Astrocyte (in vitro differentiated cells and primary cell): ENCODE measurements around the gene RALGPS1. TPM values are rescaled to one million over a fixed set of nuclear protein-coding genes. Genes with fewer than 3 reads are reported as not detected.

Source experiments
- DNase-seq: peaks from one replicate; pipeline ENCODE4 v3.0.0-alpha.2; 2010; ENCODE audit warnings: low read depth
- FAIRE-seq: peaks from 2 replicates; lab custom pipeline; 2011; peaks lifted over from hg19 to GRCh38; lab: Jason Lieb, UNC
- H2AFZ ChIP-seq: 2 replicates; pipeline ENCODE4 v1.6.0; 2012; ENCODE audit warnings: low read depth, low read length, inconsistent platforms
- H3K27ac ChIP-seq: 2 replicates; pipeline ENCODE4 v1.5.1; 2011; ENCODE audit warnings: low read depth, low read length, inconsistent platforms
- H3K27me3 ChIP-seq: 2 replicates; pipeline ENCODE4 v1.6.0; 2011; ENCODE audit warnings: low read length, inconsistent platforms; ENCODE audit not compliant: insufficient read depth
- H3K36me3 ChIP-seq: 2 replicates; pipeline ENCODE4 v1.5.1; 2011; ENCODE audit warnings: low read length, inconsistent platforms; ENCODE audit not compliant: insufficient read depth
- H3K4me1 ChIP-seq: 2 replicates; pipeline ENCODE4 v1.5.1; 2011; ENCODE audit warnings: low read length, inconsistent platforms; ENCODE audit not compliant: insufficient read depth
- H3K4me2 ChIP-seq: 2 replicates; pipeline ENCODE4 v1.6.0; 2012; ENCODE audit warnings: low read length, inconsistent platforms
- H3K4me3 ChIP-seq: 2 replicates; pipeline ENCODE4 v1.5.1; 2011; ENCODE audit warnings: low read depth, mild to moderate bottlenecking, low read length, inconsistent platforms; ENCODE audit not compliant: insufficient read depth
- H3K79me2 ChIP-seq: 2 replicates; pipeline ENCODE4 v1.6.0; 2012; ENCODE audit warnings: mild to moderate bottlenecking, low read length, inconsistent platforms; ENCODE audit not compliant: insufficient read depth
- H3K9ac ChIP-seq: 2 replicates; pipeline ENCODE4 v1.6.0; 2012; ENCODE audit warnings: mild to moderate bottlenecking, low read length, inconsistent platforms
- H3K9me3 ChIP-seq: 2 replicates; pipeline ENCODE4 v1.5.1; 2012; ENCODE audit warnings: low read depth, mild to moderate bottlenecking, low read length, inconsistent platforms; ENCODE audit not compliant: insufficient read depth
- H4K20me1 ChIP-seq: 2 replicates; pipeline ENCODE4 v1.6.0; 2012; ENCODE audit warnings: low read length, inconsistent platforms; ENCODE audit not compliant: insufficient read depth
- H3K27ac Mint-ChIP-seq: one replicate; pipeline ENCODE4 v1.8.0; 2021; ENCODE audit warnings: mild to moderate bottlenecking, mixed read lengths; ENCODE audit not compliant: unreplicated experiment
- H3K27me3 Mint-ChIP-seq: one replicate; pipeline ENCODE4 v1.8.0; 2021; ENCODE audit warnings: low read depth, mixed read lengths; ENCODE audit not compliant: unreplicated experiment
- H3K36me3 Mint-ChIP-seq: one replicate; pipeline ENCODE4 v1.8.0; 2021; ENCODE audit warnings: low read depth, mixed read lengths; ENCODE audit not compliant: unreplicated experiment
- H3K4me1 Mint-ChIP-seq: one replicate; pipeline ENCODE4 v1.8.0; 2021; ENCODE audit warnings: low read depth, mixed read lengths; ENCODE audit not compliant: unreplicated experiment
- H3K4me3 Mint-ChIP-seq: one replicate; pipeline ENCODE4 v1.8.0; 2021; ENCODE audit warnings: mild to moderate bottlenecking, moderate library complexity, mixed read lengths; ENCODE audit not compliant: unreplicated experiment
- H3K9me3 Mint-ChIP-seq: one replicate; pipeline ENCODE4 v1.8.0; 2021; ENCODE audit warnings: mild to moderate bottlenecking, mixed read lengths; ENCODE audit not compliant: unreplicated experiment
- CTCF ChIP-seq: IDR thresholded peaks from 2 replicates; pipeline ENCODE4 v1.5.1; 2011; ENCODE audit warnings: low read depth, mild to moderate bottlenecking, inconsistent platforms, low read length, moderate library complexity; ENCODE audit not compliant: insufficient read depth
- EZH2 ChIP-seq: IDR thresholded peaks from 2 replicates; pipeline ENCODE4 v1.6.1; 2012; ENCODE audit warnings: mild to moderate bottlenecking, low read length, inconsistent platforms; ENCODE audit not compliant: insufficient read depth
- total RNA-seq: library from RNA; stranded (reverse); gene quantifications from 2 replicates; pipeline ENCODE4 v1.2.1, GENCODE V29; 2021

The RALGPS1 gene
- total RNA-seq, 1 donor from 2014 or later = 2.8 TPM

- Histone ChIP-seq H3K9ac (no peak overlapping the region), H3K4me1 (no peaks in the 10 kb centered on the region), H3K4me2 (no peak overlapping the region), H2AFZ (no peak overlapping the region), H3K9me3 (no peaks in the 10 kb centered on the region), H3K27ac (no peak overlapping the region), H3K4me3 (no peak overlapping the region), H3K36me3 (no peaks in the 10 kb centered on the region), H4K20me1 (no peaks in the 10 kb centered on the region), H3K79me2 (no peaks in the 10 kb centered on the region), H3K27me3 (peaks cover 2% of the 10 kb centered on the region)
- TF ChIP-seq EZH2 (no peak), CTCF (no peak)
- no peak for FAIRE-seq
- H3K36me3 Mint-ChIP-seq = peaks cover 2% of the 10 kb centered on the region
- H3K27ac Mint-ChIP-seq = no peak overlapping the region
- peaks cover 9% of the 10 kb centered on the region for H3K4me1 Mint-ChIP-seq
- no peaks in the 10 kb centered on the region for H3K9me3 Mint-ChIP-seq
- peaks cover 13% of the 10 kb centered on the region for H3K27me3 Mint-ChIP-seq
- H3K4me3 Mint-ChIP-seq = no peak overlapping the region
- no peak for DNase-seq
Measured at GRCh38 chr9:127177665-127178265, 263.2 kb downstream of the RALGPS1 start.

GRCh38 chr9:127178686-127179632 is 264.4 kb downstream of the RALGPS1 start:
- no peaks in the 10 kb centered on the region for H3K79me2 ChIP-seq
- H3K4me3 Mint-ChIP-seq = no peak overlapping the region
- H3K4me1 Mint-ChIP-seq = peaks cover 12% of the 10 kb centered on the region
- peaks cover 11% of the 10 kb centered on the region for H3K27me3 Mint-ChIP-seq
- no peak for DNase-seq
- no peak overlapping the region for H2AFZ ChIP-seq
- no peaks in the 10 kb centered on the region for H4K20me1 ChIP-seq
- H3K4me1 ChIP-seq = no peaks in the 10 kb centered on the region
- no peaks in the 10 kb centered on the region for H3K9me3 Mint-ChIP-seq
- H3K27me3 ChIP-seq = peaks cover 2% of the 10 kb centered on the region
- H3K9me3 ChIP-seq = no peaks in the 10 kb centered on the region
- H3K4me3 ChIP-seq = no peak overlapping the region
- H3K9ac ChIP-seq = no peak overlapping the region
- no peak overlapping the region for H3K27ac ChIP-seq
- no peak for TF ChIP-seq CTCF
- no peak for TF ChIP-seq EZH2
- FAIRE-seq = no peak
- H3K36me3 ChIP-seq = no peaks in the 10 kb centered on the region
- peaks cover 2% of the 10 kb centered on the region for H3K36me3 Mint-ChIP-seq
- no peak overlapping the region for H3K4me2 ChIP-seq
- H3K27ac Mint-ChIP-seq = peak overlapping the region; percentile 47
